ENCODE measurements around the gene OSBPL7. TPM values are rescaled to one million over a fixed set of nuclear protein-coding genes. Genes with fewer than 3 reads are reported as not detected.

OSBPL7 gene
- total and polyA plus RNA-seq, 2 of the 13 experiments (the other 11 are each of a cell fraction or from before 2014, with no cell fraction given): 4.7 to 6.6 TPM

GRCh38 chr17:47781397-47781796 is 40.2 kb downstream of the OSBPL7 start:
- no peak overlapping the region for H3K4me3 ChIP-seq (replicated peaks in 1 of 3; ENCODE audit: insufficient read depth in 1 of 3, low read depth in 2 of 3, low read length in 3 of 3)
- H3K79me2 ChIP-seq (ENCODE audit: insufficient read depth, low read length): no peaks in the 10 kb centered on the region
- H3K9ac ChIP-seq (ENCODE audit: insufficient read depth, low read depth, low read length): no peak overlapping the region
- H4K20me1 ChIP-seq (ENCODE audit: insufficient read depth, low read length): peaks cover 4% of the 10 kb centered on the region; the same call in 1 of the 2 replicates
- BruUV-seq (replicated peaks): no TSS peak
- H3K27ac ChIP-seq (ENCODE audit: extremely low read length, insufficient read depth, low read length): no peak overlapping the region
- no peak for FAIRE-seq
- H3K4me1 ChIP-seq (ENCODE audit: insufficient read depth, low read length): no peaks in the 10 kb centered on the region
- peaks cover 4 to 51% of the 10 kb centered on the region in 2 experiments; a peak in 3 of 5 replicates for H3K27me3 ChIP-seq (ENCODE audit: control insufficient read depth in 1 of 2, insufficient read depth in 2 of 2, low read length in 2 of 2)
- ChIA-PET CTCF (ENCODE audit: low intra/inter-chr PET ratio, low total read pairs) (no interaction called here), POLR2A (no interaction called here)
- intact Hi-C loops (cut with micrococcal nuclease; ENCODE audit: unreplicated experiment) (no loop called here), in situ Hi-C loops (cut with HindIII; ENCODE audit: extremely low pct_ligation_motif_present, low pct_unique_long_range_greater_than_20kb) (no loop called here)
- no peak for ATAC-seq
- WGBS (ENCODE audit: low lambda C conversion rate): under 1% methylated on average over 5 of the region's 5 CpGs
- no peaks in the 10 kb centered on the region for H3K36me3 ChIP-seq (replicated peaks in 1 of 2; ENCODE audit: control insufficient read depth in 1 of 2, insufficient read depth in 2 of 2, low read length in 2 of 2)
- no peak overlapping the region for H3K4me2 ChIP-seq (ENCODE audit: low read depth, low read length)
- no peaks in the 10 kb centered on the region for H3K9me3 ChIP-seq (ENCODE audit: low read length)
- TF ChIP-seq ZNF574 (CRISPR knock-in tag; IDR thresholded peaks at IDR 0.05): no peak
- TF ChIP-seq RFXAP (CRISPR knock-in tag; IDR thresholded peaks at IDR 0.05; ENCODE audit: borderline replicate concordance): no peak
- TF ChIP-seq, protein P1, sequence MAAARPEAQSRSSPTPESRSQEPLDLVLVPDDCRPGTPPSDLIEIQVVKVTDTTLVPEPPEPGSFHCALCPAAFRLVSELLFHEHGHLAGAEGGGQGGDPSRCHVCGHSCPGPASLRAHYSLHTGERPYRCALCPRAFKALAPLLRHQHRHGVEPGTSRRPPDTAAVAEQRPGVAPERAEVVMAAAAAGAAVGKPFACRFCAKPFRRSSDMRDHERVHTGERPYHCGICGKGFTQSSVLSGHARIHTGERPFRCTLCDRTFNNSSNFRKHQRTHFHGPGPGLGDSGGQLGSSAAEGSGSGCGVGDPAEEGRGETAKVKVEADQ (CRISPR knock-in tag; IDR thresholded peaks at IDR 0.05; ENCODE audit: borderline replicate concordance): no peak
- TF ChIP-seq SKI (IDR thresholded peaks at IDR 0.05; ENCODE audit: partially characterized antibody): no peak
- no peak for TF ChIP-seq ZSCAN31 (CRISPR knock-in tag; IDR thresholded peaks at IDR 0.05; ENCODE audit: low read depth)
- no peak for TF ChIP-seq ETV6 (CRISPR knock-in tag; conservative IDR thresholded peaks at IDR 0.05)
- no peak for TF ChIP-seq ZNF775 (CRISPR knock-in tag; IDR thresholded peaks at IDR 0.05; ENCODE audit: borderline replicate concordance)
- no peak for DNase-seq (ENCODE audit: low spot score)
- no peak overlapping the region for H2AFZ ChIP-seq (ENCODE audit: low read length)

Data from HepG2 (cell line).